Erythroblast (primary cell): ENCODE measurements around the gene TYK2.
A peak's percentile ranks its signal among the peaks of the same experiment; 100 is the strongest.

Experiments
- DNase-seq, 2 experiments: peaks; one replicate each; lab custom pipeline; 2025; lab: John Stamatoyannopoulos, UW
- GATA1 ChIP-seq: IDR thresholded peaks from 2 replicates; pipeline ENCODE4 v1.6.1; 2011; ENCODE audit warnings: low read depth, mild to moderate bottlenecking, control low read depth, low read length, moderate library complexity
- POLR2A ChIP-seq: IDR thresholded peaks from 2 replicates; pipeline ENCODE4 v1.6.1; 2011; ENCODE audit warnings: mild to moderate bottlenecking, low read length

The TYK2 gene

DNA sequence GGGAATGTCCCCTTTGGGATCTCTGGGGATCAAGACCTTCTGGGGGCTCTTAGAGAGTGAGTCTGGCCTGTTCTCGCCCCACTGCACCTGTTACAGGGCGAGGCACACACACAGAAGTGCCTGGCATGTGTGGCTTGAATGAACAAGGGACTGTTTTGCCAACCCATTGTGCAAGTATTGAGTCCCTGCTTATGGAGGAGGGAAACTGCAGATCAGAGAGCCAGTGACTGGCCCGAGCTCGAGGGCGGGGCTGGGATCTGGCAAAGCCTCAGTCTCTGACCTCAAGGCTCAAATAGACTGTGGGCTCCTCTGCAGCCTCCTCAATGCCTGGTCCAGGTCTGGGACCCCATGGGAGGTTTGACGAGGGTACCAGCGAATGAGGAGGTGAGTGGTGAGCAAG, 52.6 kb downstream of the TYK2 start:
- TF ChIP-seq GATA1 (no peak), POLR2A (no peak)
- no peak for DNase-seq

GRCh38 chr19:10325732-10326131, 54.6 kb downstream of the TYK2 start:
- TF ChIP-seq GATA1 (no peak), POLR2A (no peak)
- DNase-seq, result no peak

GRCh38 chr19:10321874-10322835, 58.2 kb downstream of the TYK2 start:
- DNase-seq, result no peak
- TF ChIP-seq POLR2A (no peak), GATA1 (no peak)

DNA sequence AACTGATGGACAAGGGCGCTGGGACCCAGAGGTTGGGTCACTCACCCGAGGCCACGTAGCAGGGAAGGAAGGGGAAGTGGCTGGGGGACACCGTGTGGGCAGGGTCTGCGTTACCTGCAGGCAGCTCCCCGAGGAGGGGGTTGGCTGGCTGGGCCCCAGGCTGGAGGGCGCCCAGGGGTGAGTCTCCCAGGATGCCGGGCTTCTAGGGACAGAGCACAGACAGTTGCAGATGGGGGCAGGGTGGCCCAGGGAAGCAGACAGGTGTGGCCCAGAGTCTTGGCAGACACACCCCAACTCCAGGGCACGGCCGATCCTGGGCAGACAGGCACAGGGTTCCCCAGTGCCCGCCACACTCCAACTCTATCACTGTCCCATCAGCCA, 59.0 kb downstream of the TYK2 start:
- TF ChIP-seq GATA1 (no peak), POLR2A (no peak)

GRCh38 chr19:10320602-10321416, 59.6 kb downstream of the TYK2 start:
- DNase-seq, result no peak
- TF ChIP-seq GATA1, result no peak
- no peak for TF ChIP-seq POLR2A

More for the DNA sequence above, 59.0 kb downstream of the TYK2 start:
- no peak for DNase-seq

- no peak for DNase-seq
- TF ChIP-seq GATA1 (no peak), POLR2A (no peak)
These were observed 61.3 kb downstream of the TYK2 start for GRCh38 chr19:10318807-10319682.

DNA sequence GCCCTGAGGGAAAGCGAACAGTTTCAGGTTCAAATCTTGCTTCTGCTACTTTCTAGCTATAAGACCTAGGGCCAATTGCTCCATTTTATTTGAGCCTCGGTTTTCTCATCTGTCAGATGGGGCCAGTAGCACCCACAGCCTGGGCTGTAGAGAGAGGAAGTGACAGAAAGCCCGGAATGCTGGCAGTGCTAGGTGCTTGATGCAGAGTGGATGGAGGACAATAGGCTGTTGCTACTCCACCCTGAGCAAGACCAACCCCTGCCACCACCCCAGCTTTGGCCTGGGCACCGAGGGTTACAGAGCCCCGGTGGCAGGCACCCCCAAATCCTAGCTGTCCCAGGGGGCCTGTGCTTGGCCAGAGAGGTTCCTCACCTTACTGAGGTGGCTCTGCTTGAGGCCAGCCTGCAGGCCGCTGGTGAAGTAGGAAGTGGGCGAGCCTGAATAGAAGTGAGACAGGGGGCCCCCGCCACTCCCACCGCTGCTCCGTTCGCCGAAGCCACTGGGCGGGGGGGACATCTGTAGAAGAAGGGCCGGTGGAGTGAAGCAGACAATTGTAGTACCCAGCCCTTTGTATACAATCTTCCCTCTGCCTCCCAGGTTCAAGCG, 62.4 kb downstream of the TYK2 start:
- no peak for DNase-seq
- TF ChIP-seq GATA1 (no peak), POLR2A (no peak)

GRCh38 chr19:10317045-10317856, 63.1 kb downstream of the TYK2 start:
- no peak for DNase-seq
- TF ChIP-seq GATA1 (no peak), POLR2A (no peak)

GRCh38 chr19:10316229-10317044, 63.9 kb downstream of the TYK2 start:
- TF ChIP-seq POLR2A (no peak), GATA1 (no peak)

GRCh38 chr19:10315335-10316214, 64.8 kb downstream of the TYK2 start, which contains the start of gene FDX2:
FDX2 (minus strand) TSS chr19:10316015; CDS start chr19:10315996, 19 bp downstream.
- peak; percentile 85 to 91 for DNase-seq
- TF ChIP-seq GATA1 (no peak), POLR2A (peak; percentile 45)

More at GRCh38 chr19:10316229-10317044, 63.9 kb downstream of the TYK2 start:
- DNase-seq, result peak; percentile 82 to 83

DNA sequence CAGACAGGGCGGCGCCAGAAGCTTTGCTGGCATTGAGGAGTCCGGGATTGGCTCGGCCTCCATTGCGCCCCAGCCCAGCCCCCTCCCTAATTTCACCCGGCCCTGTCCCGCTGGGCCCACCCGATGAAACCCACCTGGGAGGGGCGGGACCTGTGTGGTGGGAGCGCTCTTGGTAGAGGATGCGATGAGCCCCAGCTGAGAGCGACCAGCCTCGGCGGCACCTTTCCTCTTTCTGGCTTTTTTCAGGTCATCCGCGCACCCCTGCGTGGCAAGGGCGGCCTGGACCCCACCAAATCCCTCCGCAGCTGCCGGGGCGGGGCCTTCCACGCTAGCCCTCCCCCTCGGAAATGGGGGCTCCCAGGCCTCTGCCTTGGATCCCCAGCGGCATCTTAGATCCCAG, 70.9 kb downstream of the TYK2 start, which contains the start of gene ZGLP1:
Gene ZGLP1, minus strand, starts transcription at position 393 of the 400 bp plus-strand sequence.
- DNase-seq, result no peak
- TF ChIP-seq POLR2A, result no peak
- no peak for TF ChIP-seq GATA1
